CD14-positive monocyte (primary cell): ENCODE data around the gene PRR30. TPM values are rescaled to one million over a fixed set of nuclear protein-coding genes. Genes with fewer than 3 reads are reported as not detected.
A peak's percentile ranks its signal among the peaks of the same experiment; 100 is the strongest.

Experiments
- DNase-seq, 3 donors: peaks; one replicate each; pipeline ENCODE4 v3.0.0-alpha.2; 2011 to 2022
- H2AFZ ChIP-seq: 2 replicates; pipeline ENCODE4 v1.6.0; 2012; ENCODE audit warnings: mild to moderate bottlenecking, low read depth, low read length, inconsistent platforms; ENCODE audit not compliant: insufficient read depth, poor library complexity, severe bottlenecking
- H3K27ac ChIP-seq, 2 donors: 1 replicate in 1 of 2; 2 replicates in 1 of 2; pipeline ENCODE4 v1.5.1; 2012 to 2013; ENCODE audit warnings: low read length in 2 of 2, control low read depth in 1 of 2, inconsistent platforms in 1 of 2, low read depth in 1 of 2, mild to moderate bottlenecking in 1 of 2
- H3K27me3 ChIP-seq, 2 donors: one replicate each; pipeline versions ENCODE4 v1.6.0 to v1.6.1; 2011 to 2013; ENCODE audit warnings: low read length in 2 of 2; ENCODE audit not compliant: control insufficient read depth in 2 of 2, insufficient read depth in 2 of 2
- H3K36me3 ChIP-seq, 2 donors: replicated peaks in 1 of 2; 1 replicate in 1 of 2; 2 replicates in 1 of 2; pipeline versions ENCODE4 v1.5.1 to v1.6.1; 2012 to 2013; ENCODE audit warnings: low read length in 2 of 2, control low read depth in 1 of 2, inconsistent platforms in 1 of 2, mild to moderate bottlenecking in 1 of 2; ENCODE audit not compliant: insufficient read depth in 2 of 2, control insufficient read depth in 1 of 2
- H3K4me1 ChIP-seq, 2 donors: 1 replicate in 1 of 2; 2 replicates in 1 of 2; pipeline versions ENCODE4 v1.5.1 to v1.6.1; 2012 to 2013; ENCODE audit warnings: low read length in 2 of 2, control low read depth in 1 of 2, inconsistent platforms in 1 of 2, mild to moderate bottlenecking in 1 of 2, moderate library complexity in 1 of 2; ENCODE audit not compliant: insufficient read depth in 2 of 2, control insufficient read depth in 1 of 2
- H3K4me2 ChIP-seq: replicated peaks from 2 replicates; pipeline ENCODE3; 2012; ENCODE audit warnings: low read length, moderate library complexity, mild to moderate bottlenecking; ENCODE audit not compliant: poor library complexity, severe bottlenecking; ENCODE audit errors: extremely low read depth
- H3K4me3 ChIP-seq, 3 experiments: fragments of 200-600 bp in 1 of 3; sonication (generic) in 1 of 3; replicated peaks in 1 of 3; 1 replicate in 2 of 3; 2 replicates in 1 of 3; pipeline ENCODE4 v1.5.1; 2011 to 2013; ENCODE audit warnings: low read length in 3 of 3, mild to moderate bottlenecking in 3 of 3, control low read depth in 2 of 3, low read depth in 2 of 3, inconsistent platforms in 1 of 3, moderate library complexity in 1 of 3
- H3K79me2 ChIP-seq: 2 replicates; pipeline ENCODE4 v1.6.0; 2012; ENCODE audit warnings: mild to moderate bottlenecking, control low read depth, inconsistent platforms, low read length, moderate library complexity; ENCODE audit not compliant: insufficient read depth
- H3K9ac ChIP-seq: 2 replicates; pipeline ENCODE4 v1.6.0; 2017; ENCODE audit warnings: low read length, mild to moderate bottlenecking; ENCODE audit not compliant: insufficient read depth, poor library complexity, severe bottlenecking
- H3K9me3 ChIP-seq, 2 donors: replicated peaks in 1 of 2; 1 replicate in 1 of 2; 2 replicates in 1 of 2; pipeline versions ENCODE4 v1.5.1 to v1.6.1; 2012 to 2013; ENCODE audit warnings: low read length in 2 of 2, control low read depth in 1 of 2; ENCODE audit not compliant: control insufficient read depth in 1 of 2, insufficient read depth in 1 of 2
- H4K20me1 ChIP-seq: 2 replicates; pipeline ENCODE4 v1.6.0; 2012; ENCODE audit warnings: mild to moderate bottlenecking, low read length, control low read depth, moderate library complexity; ENCODE audit not compliant: insufficient read depth
- H3K27ac Mint-ChIP-seq, 7 donors: one replicate each; pipeline ENCODE4 v1.8.0; 2020; ENCODE audit warnings: mild to moderate bottlenecking in 7 of 7, mixed read lengths in 7 of 7, moderate library complexity in 6 of 7, inconsistent platforms in 2 of 7
- H3K27me3 Mint-ChIP-seq, 3 donors: one replicate each; pipeline ENCODE4 v1.8.0; 2021 to 2022; ENCODE audit warnings: low read depth in 3 of 3, mild to moderate bottlenecking in 3 of 3, mixed read lengths in 3 of 3, moderate library complexity in 3 of 3, inconsistent platforms in 1 of 3
- H3K36me3 Mint-ChIP-seq, 2 donors: one replicate each; pipeline ENCODE4 v1.8.0; 2020; ENCODE audit warnings: mixed read lengths in 2 of 2, inconsistent platforms in 1 of 2, mild to moderate bottlenecking in 1 of 2
- H3K4me1 Mint-ChIP-seq: one replicate; pipeline ENCODE4 v1.8.0; 2020; ENCODE audit warnings: mild to moderate bottlenecking, mixed read lengths
- H3K4me3 Mint-ChIP-seq, 2 donors: one replicate each; pipeline ENCODE4 v1.8.0; 2020; ENCODE audit warnings: mild to moderate bottlenecking in 2 of 2, mixed read lengths in 2 of 2, moderate library complexity in 1 of 2
- H3K9me3 Mint-ChIP-seq, 7 donors: one replicate each; pipeline ENCODE4 v1.8.0; 2020 to 2022; ENCODE audit warnings: mixed read lengths in 7 of 7, mild to moderate bottlenecking in 6 of 7, moderate library complexity in 6 of 7, inconsistent platforms in 2 of 7
- CTCF ChIP-seq: fragments of 200-600 bp; IDR thresholded peaks from one replicate; pipeline ENCODE4 v1.8.0; 2022; ENCODE audit warnings: antibody characterized with exemption, mild to moderate bottlenecking
- WGBS: methylation state at CpG from one replicate; pipeline ENCODE4 v1.1.5; 2013; ENCODE audit warnings: missing lambda C conversion rate; ENCODE audit not compliant: insufficient coverage; 5-methylcytosine and 5-hydroxymethylcytosine counted together
- intact Hi-C, 2 donors: fragments of 100-400 bp; cut with micrococcal nuclease; formaldehyde crosslinking; loops; one replicate each; pipeline versions ENCODE4 v1.15.0 to v1.15.1; 2023
- polyA plus RNA-seq, 3 donors: library from polyadenylated mRNA; depleted of rRNA in 1 of 3; unstranded in 2 of 3; stranded (reverse) in 1 of 3; fragments of 300-500 nt in 2 of 3; fragments of >200 nt in 1 of 3; fragmentation: Illumina TruSeq in 2 of 3; gene quantifications; 1 replicate in 2 of 3; 2 replicates in 1 of 3; pipeline ENCODE4 v1.2.3, GENCODE V29; 2012 to 2021

The PRR30 gene
- polyA plus RNA-seq, 3 donors, result not detected

- H3K4me2 ChIP-seq, result no peak overlapping the region
- peaks cover 5% of the 10 kb centered on the region for H3K79me2 ChIP-seq
- H3K4me1 ChIP-seq, result peaks cover 9 to 10% of the 10 kb centered on the region in 2 donors
- WGBS, result 100% methylated on average over 4 of the region's 9 CpGs
- H3K27me3 ChIP-seq, result no peaks in the 10 kb centered on the region
- peaks cover 33 to 43% of the 10 kb centered on the region in 2 donors for H3K36me3 ChIP-seq
- Mint-ChIP-seq H3K4me3 (no peak overlapping the region), H3K4me1 (peaks cover 13% of the 10 kb centered on the region), H3K9me3 (peaks cover 0 to 2% (median 0%) of the 10 kb centered on the region in 7 donors), H3K27me3 (peaks cover 0 to 2% (median 0%) of the 10 kb centered on the region in 3 donors), H3K36me3 (peaks cover 38 to 40% of the 10 kb centered on the region in 2 donors), H3K27ac (peak overlapping the region in 1 of 7 donors; percentile 18)
- H3K9ac ChIP-seq, result no peak overlapping the region
- intact Hi-C loops, result no loop called here
- no peaks in the 10 kb centered on the region for H3K9me3 ChIP-seq
- no peak for DNase-seq
- H4K20me1 ChIP-seq, result peaks cover 12% of the 10 kb centered on the region
- no peak for TF ChIP-seq CTCF
- H2AFZ ChIP-seq, result no peak overlapping the region
- no peak overlapping the region for H3K27ac ChIP-seq
- H3K4me3 ChIP-seq, result no peak overlapping the region
Observed at GRCh38 chr2:27127883-27128667, 11.1 kb downstream of the PRR30 start.

GRCh38 chr2:27126252-27126710 is 12.9 kb downstream of the PRR30 start:
- Histone ChIP-seq H3K4me3 (no peak overlapping the region), H2AFZ (no peak overlapping the region), H3K79me2 (no peaks in the 10 kb centered on the region), H3K4me1 (peaks cover 23 to 24% of the 10 kb centered on the region in 2 donors), H3K27me3 (no peaks in the 10 kb centered on the region), H3K27ac (no peak overlapping the region), H4K20me1 (no peaks in the 10 kb centered on the region), H3K9me3 (no peaks in the 10 kb centered on the region), H3K4me2 (no peak overlapping the region), H3K36me3 (peaks cover 17 to 26% of the 10 kb centered on the region in 2 donors), H3K9ac (no peak overlapping the region)
- no peaks in the 10 kb centered on the region for H3K27me3 Mint-ChIP-seq
- WGBS, result 94% methylated on average over 2 of the region's 5 CpGs
- peaks cover 0 to 2% (median 0%) of the 10 kb centered on the region in 7 donors for H3K9me3 Mint-ChIP-seq
- DNase-seq, result no peak
- TF ChIP-seq CTCF, result no peak
- intact Hi-C loops, result no loop called here
- H3K36me3 Mint-ChIP-seq, result peaks cover 22 to 23% of the 10 kb centered on the region in 2 donors
- H3K4me3 Mint-ChIP-seq, result no peak overlapping the region
- peaks cover 22% of the 10 kb centered on the region for H3K4me1 Mint-ChIP-seq
- H3K27ac Mint-ChIP-seq, result peak overlapping the region in 3 of 7 donors; percentile 59 to 68 (median 68)
